GM12878 (cell line): ENCODE data around the gene SPEG. TPM values are rescaled to one million over a fixed set of nuclear protein-coding genes. Genes with fewer than 3 reads are reported as not detected.

ENCODE experiments used
- ATAC-seq: fragments of 200-7000 bp; cut with Tn5 transposase; 3 replicates; pipeline ENCODE4 v1.9.1; 2020; ENCODE audit warnings: mild to moderate bottlenecking, moderate library complexity
- BruUV-seq: library from RNA; stranded (reverse); fragments of 400-500 nt; replicated peaks from 2 replicates; lab custom pipeline; 2021; lab: Mats Ljungman, UMichigan
- CTCF ChIA-PET: fragments of 300-600 bp; sonication (Branson Sonifier 250); formaldehyde crosslinking; extraction: SDS; loops from one replicate; lab custom pipeline; 2021; ENCODE audit warnings: inconsistent platforms; lab: Yijun Ruan, JAX
- POLR2A ChIA-PET: fragments of 350-600 bp; formaldehyde crosslinking; extraction: SDS; loops from one replicate; lab custom pipeline; 2021; ENCODE audit warnings: inconsistent platforms; lab: Charles Lee
- RAD21 ChIA-PET: fragments of 300-600 bp; sonication (Branson Sonifier 250); formaldehyde crosslinking; loops from one replicate; lab custom pipeline; 2023; ENCODE audit warnings: antibody characterized with exemption; ENCODE audit not compliant: unreplicated experiment; lab: Charles Lee
- SMC1A ChIA-PET: fragments of 300-600 bp; sonication (Branson Sonifier 250); formaldehyde crosslinking; loops from one replicate; lab custom pipeline; 2023; ENCODE audit not compliant: unreplicated experiment, uncharacterized antibody; lab: Charles Lee
- DNase-seq: peaks from one replicate; pipeline ENCODE4 v3.0.0-alpha.2; 2011; ENCODE audit warnings: low read depth, low spot score
- FAIRE-seq: peaks from 3 replicates; lab custom pipeline; 2011; peaks lifted over from hg19 to GRCh38; lab: Jason Lieb, UNC
- H2AFZ ChIP-seq: 2 replicates; pipeline ENCODE4 v1.6.0; 2011; ENCODE audit warnings: low read depth, low read length, control low read depth; ENCODE audit not compliant: control insufficient read depth
- H3K27ac ChIP-seq: 2 replicates; pipeline ENCODE4 v1.5.1; 2011; ENCODE audit warnings: control low read depth; ENCODE audit not compliant: control insufficient read depth, insufficient read depth
- H3K27me3 ChIP-seq, 2 experiments: replicated peaks in 1 of 2; 2 replicates each; pipeline versions ENCODE4 v1.6.0 to v1.6.1; 2011; ENCODE audit warnings: low read length in 1 of 2; ENCODE audit not compliant: control insufficient read depth in 2 of 2, insufficient read depth in 2 of 2
- H3K36me3 ChIP-seq, 2 experiments: 2 replicates each; pipeline ENCODE4 v1.5.1; 2011; ENCODE audit warnings: low read length in 1 of 2; ENCODE audit not compliant: control insufficient read depth in 2 of 2, insufficient read depth in 2 of 2
- H3K4me1 ChIP-seq: 2 replicates; pipeline ENCODE4 v1.6.1; 2011; ENCODE audit warnings: mild to moderate bottlenecking, low read length, moderate library complexity, mixed read lengths; ENCODE audit not compliant: control insufficient read depth, insufficient read depth
- H3K4me2 ChIP-seq: 2 replicates; pipeline ENCODE4 v1.6.0; 2011; ENCODE audit warnings: control low read depth; ENCODE audit not compliant: control insufficient read depth, insufficient read depth
- H3K4me3 ChIP-seq: fragments of 200-600 bp; sonication (generic); 2 replicates; pipeline ENCODE4 v1.5.1; 2016
- H3K79me2 ChIP-seq: 2 replicates; pipeline ENCODE4 v1.6.0; 2011; ENCODE audit warnings: low read length; ENCODE audit not compliant: control insufficient read depth, insufficient read depth
- H3K9ac ChIP-seq: 2 replicates; pipeline ENCODE4 v1.8.0; 2011; ENCODE audit warnings: low read length, control low read depth, mixed read lengths; ENCODE audit not compliant: control insufficient read depth, insufficient read depth
- H3K9me3 ChIP-seq: replicated peaks from 3 replicates; pipeline ENCODE4 v1.5.1; 2011; ENCODE audit warnings: mild to moderate bottlenecking, low read length; ENCODE audit not compliant: control insufficient read depth, insufficient read depth
- H4K20me1 ChIP-seq: 2 replicates; pipeline ENCODE4 v1.6.0; 2011; ENCODE audit not compliant: control insufficient read depth, insufficient read depth
- CBX3 ChIP-seq: fragments of 200-600 bp; sonication (generic); IDR thresholded peaks from 2 replicates; pipeline ENCODE4 v1.6.1; 2016; ENCODE audit warnings: low read depth, borderline replicate concordance
- CREM ChIP-seq: IDR thresholded peaks from 2 replicates; pipeline ENCODE4 v1.6.1; 2014; ENCODE audit warnings: antibody characterized with exemption, low read depth
- ELK1 ChIP-seq: IDR thresholded peaks from 2 replicates; pipeline ENCODE4 v1.6.1; 2012; ENCODE audit warnings: low read depth, low read length, improper control_type of control experiment
- EP300 ChIP-seq, 2 experiments: fragments of 150-350 bp in 1 of 2; IDR thresholded peaks; 2 replicates each; pipeline ENCODE4 v1.6.1; 2011 to 2012; ENCODE audit warnings: low read depth in 2 of 2, low read length in 2 of 2, borderline replicate concordance in 1 of 2, improper control_type of control experiment in 1 of 2, inconsistent platforms in 1 of 2; ENCODE audit not compliant: control insufficient read depth in 1 of 2
- HDAC2 ChIP-seq: fragments of 200-600 bp; sonication (generic); IDR thresholded peaks from 2 replicates; pipeline ENCODE4 v1.6.1; 2017
- KAT2A ChIP-seq: conservative IDR thresholded peaks from 2 replicates; pipeline ENCODE4 v1.6.1; 2011; ENCODE audit warnings: low read depth, low read length; ENCODE audit not compliant: control insufficient read depth
- NR2C1 ChIP-seq: fragments of 450-650 bp; IDR thresholded peaks from 2 replicates; pipeline ENCODE4 v1.6.1; 2017; ENCODE audit warnings: antibody characterized with exemption, mild to moderate bottlenecking, moderate library complexity
- PRDM15 ChIP-seq: fragments of 450-650 bp; formaldehyde crosslinking; IDR thresholded peaks from 2 replicates; pipeline ENCODE4 v1.4.0; 2020; ENCODE audit warnings: mild to moderate bottlenecking, moderate library complexity
- RFX5 ChIP-seq: IDR thresholded peaks from 2 replicates; pipeline ENCODE4 v1.6.1; 2011; ENCODE audit warnings: low read depth, low read length, improper control_type of control experiment
- YBX1 ChIP-seq: fragments of 450-650 bp; IDR thresholded peaks from 2 replicates; pipeline ENCODE4 v1.6.1; 2016; ENCODE audit warnings: antibody characterized with exemption
- ZBED1 ChIP-seq: IDR thresholded peaks from 2 replicates; pipeline ENCODE4 v1.6.1; 2016; ENCODE audit warnings: borderline replicate concordance
- ZBTB33 ChIP-seq: fragments of 450-650 bp; IDR thresholded peaks from 2 replicates; pipeline ENCODE4 v1.6.1; 2017; ENCODE audit warnings: mild to moderate bottlenecking
- WGBS: methylation state at CpG from one replicate; pipeline ENCODE4 v1.1.6; 2016; ENCODE audit warnings: low lambda C conversion rate; ENCODE audit not compliant: insufficient replicate concordance, insufficient coverage; ENCODE audit errors: missing lambda C conversion rate; 5-methylcytosine and 5-hydroxymethylcytosine counted together
- in situ Hi-C: fragments of 300-500 bp; cut with MboI; formaldehyde crosslinking; loops from 9 replicates; pipeline ENCODE4 v1.14.3; 2018; ENCODE audit warnings: mixed read lengths
- intact Hi-C: fragments of 100-400 bp; cut with micrococcal nuclease; formaldehyde crosslinking; loops from one replicate; pipeline ENCODE4 v1.14.2; 2022; ENCODE audit not compliant: unreplicated experiment
- polyA plus RNA-seq, 11 experiments: library from polyadenylated mRNA; depleted of rRNA in 4 of 11; unstranded in 6 of 11; stranded (reverse) in 5 of 11; fragments of >200 nt; fragmentation: Nextera tagmentation in 4 of 11; fragmentation: Illumina TruSeq in 1 of 11; extraction: Ambion mirVana in 4 of 11; extraction: Trizol in 1 of 11; gene quantifications; 1 replicate in 1 of 11; 2 replicates in 10 of 11; pipeline versions ENCODE4 v1.2.1 to v1.2.3, GENCODE V29; 2011 to 2016; ENCODE audit warnings: inconsistent platforms in 2 of 11, missing spikeins in 2 of 11, low read depth in 1 of 11
- total RNA-seq, 4 experiments: library from RNA; depleted of rRNA in 3 of 4; stranded (reverse); fragments of >200 nt in 3 of 4; fragmentation: Illumina TruSeq in 1 of 4; extraction: Trizol in 1 of 4; gene quantifications; 2 replicates each; pipeline versions ENCODE4 v1.2.1 to v1.2.3, GENCODE V29; 2013 to 2021
- TF ChIP-seq, protein P1 (sequence below): IDR thresholded peaks from 2 replicates; pipeline ENCODE4 v1.6.1; 2011; ENCODE audit warnings: borderline replicate concordance, low read depth, mild to moderate bottlenecking, moderate library complexity, mixed read lengths, low read length; ENCODE audit not compliant: insufficient read depth; ENCODE audit errors: extremely low read length

SPEG gene
- total and polyA plus RNA-seq, 10 of the 15 experiments (the other 5 are each of a cell fraction or from before 2014, with no cell fraction given) = 0.03 to 0.28 TPM; not detected in 8

DNA sequence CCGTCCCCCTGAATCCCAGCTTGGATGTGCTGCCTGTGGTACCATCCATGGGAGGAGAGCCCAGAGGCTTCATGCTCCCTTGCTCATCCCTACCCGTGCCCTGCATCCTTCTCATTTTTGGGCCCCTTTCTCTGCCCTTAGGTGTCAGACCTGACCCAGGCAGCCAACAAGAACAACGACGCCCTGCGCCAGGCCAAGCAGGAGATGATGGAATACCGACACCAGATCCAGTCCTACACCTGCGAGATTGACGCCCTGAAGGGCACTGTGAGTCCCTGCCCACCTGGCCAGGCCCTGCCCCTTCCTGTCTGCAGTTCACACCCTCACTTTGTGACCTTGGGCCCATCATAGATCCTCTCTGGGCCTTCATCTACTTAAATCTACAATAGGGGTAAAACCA is 14.0 kb upstream of the SPEG start:
- no peaks in the 10 kb centered on the region for H4K20me1 ChIP-seq
- CTCF ChIA-PET = no interaction called here
- 42% methylated on average over 8 of the region's 8 CpGs for WGBS
- H3K27me3 ChIP-seq = peaks cover 0 to 2% of the 10 kb centered on the region in 2 experiments; a peak in 2 of 4 replicates
- TF ChIP-seq KAT2A (no peak), ELK1 (no peak), EP300 (IDR thresholded peaks at IDR 0.05; ENCODE audit: borderline replicate concordance in 1 of 2, control insufficient read depth in 1 of 2, low read depth in 2 of 2, low read length in 2 of 2) (no peak), PRDM15 (CRISPR knock-in tag) (no peak), CBX3 (no peak), NR2C1 (no peak), RFX5 (no peak), ZBTB33 (no peak), YBX1 (no peak), ZBED1 (no peak), CREM (no peak), HDAC2 (no peak)
- TF ChIP-seq, protein P1, sequence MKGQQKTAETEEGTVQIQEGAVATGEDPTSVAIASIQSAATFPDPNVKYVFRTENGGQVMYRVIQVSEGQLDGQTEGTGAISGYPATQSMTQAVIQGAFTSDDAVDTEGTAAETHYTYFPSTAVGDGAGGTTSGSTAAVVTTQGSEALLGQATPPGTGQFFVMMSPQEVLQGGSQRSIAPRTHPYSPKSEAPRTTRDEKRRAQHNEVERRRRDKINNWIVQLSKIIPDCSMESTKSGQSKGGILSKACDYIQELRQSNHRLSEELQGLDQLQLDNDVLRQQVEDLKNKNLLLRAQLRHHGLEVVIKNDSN = no peak
- TF ChIP-seq, all 136 proteins: peak for 0
- Histone ChIP-seq H3K9me3 (no peaks in the 10 kb centered on the region), H3K36me3 (no peaks in the 10 kb centered on the region), H3K27ac (no peak overlapping the region), H3K4me3 (no peak overlapping the region), H2AFZ (no peak overlapping the region), H3K4me2 (no peak overlapping the region), H3K4me1 (no peaks in the 10 kb centered on the region), H3K9ac (no peak overlapping the region), H3K79me2 (no peaks in the 10 kb centered on the region)
- no TSS peak for BruUV-seq
- in situ Hi-C loops = no loop called here
- intact Hi-C loops = no loop called here
- ChIA-PET POLR2A (no interaction called here), RAD21 (no interaction called here), SMC1A (no interaction called here)
- FAIRE-seq (no peak), DNase-seq (no peak), ATAC-seq (no peak)
